ENCODE measurements around the gene NT5C1A. TPM values are rescaled to one million over a fixed set of nuclear protein-coding genes. Genes with fewer than 3 reads are reported as not detected.

NT5C1A gene
- total and polyA plus RNA-seq, 8 donors, result 0.07 to 4.5 (median 1.2) TPM

DNA sequence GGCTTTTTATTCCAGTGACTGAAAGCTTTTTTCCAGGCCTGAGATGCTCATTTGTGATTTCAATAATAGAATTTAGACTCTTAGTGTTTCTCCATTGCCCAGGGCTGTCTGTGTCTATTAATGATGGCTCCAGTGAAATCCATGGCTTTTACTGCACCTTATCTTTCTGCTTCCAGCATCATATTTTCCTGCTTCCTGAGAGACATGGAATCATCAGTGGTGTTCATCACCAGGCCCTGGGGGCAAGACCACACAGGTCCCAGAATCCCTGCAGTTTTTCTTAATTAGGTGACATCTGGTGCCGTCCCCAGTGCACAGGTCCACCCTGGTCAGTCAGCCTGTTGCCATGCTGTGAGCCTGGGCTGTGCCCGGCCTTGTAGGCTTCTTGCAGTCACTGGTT, 15.5 kb downstream of the NT5C1A start:
- no peaks in the 10 kb centered on the region for H3K36me3 ChIP-seq
- no peaks in the 10 kb centered on the region for H3K9me3 ChIP-seq
- H3K27ac ChIP-seq, result no peak overlapping the region
- H3K4me1 ChIP-seq, result peaks cover 0 to 5% (median 0%) of the 10 kb centered on the region in 3 donors
- no peak for DNase-seq
- no peak for FAIRE-seq
- TF ChIP-seq, protein P1, sequence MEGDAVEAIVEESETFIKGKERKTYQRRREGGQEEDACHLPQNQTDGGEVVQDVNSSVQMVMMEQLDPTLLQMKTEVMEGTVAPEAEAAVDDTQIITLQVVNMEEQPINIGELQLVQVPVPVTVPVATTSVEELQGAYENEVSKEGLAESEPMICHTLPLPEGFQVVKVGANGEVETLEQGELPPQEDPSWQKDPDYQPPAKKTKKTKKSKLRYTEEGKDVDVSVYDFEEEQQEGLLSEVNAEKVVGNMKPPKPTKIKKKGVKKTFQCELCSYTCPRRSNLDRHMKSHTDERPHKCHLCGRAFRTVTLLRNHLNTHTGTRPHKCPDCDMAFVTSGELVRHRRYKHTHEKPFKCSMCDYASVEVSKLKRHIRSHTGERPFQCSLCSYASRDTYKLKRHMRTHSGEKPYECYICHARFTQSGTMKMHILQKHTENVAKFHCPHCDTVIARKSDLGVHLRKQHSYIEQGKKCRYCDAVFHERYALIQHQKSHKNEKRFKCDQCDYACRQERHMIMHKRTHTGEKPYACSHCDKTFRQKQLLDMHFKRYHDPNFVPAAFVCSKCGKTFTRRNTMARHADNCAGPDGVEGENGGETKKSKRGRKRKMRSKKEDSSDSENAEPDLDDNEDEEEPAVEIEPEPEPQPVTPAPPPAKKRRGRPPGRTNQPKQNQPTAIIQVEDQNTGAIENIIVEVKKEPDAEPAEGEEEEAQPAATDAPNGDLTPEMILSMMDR (IDR thresholded peaks at IDR 0.05), result no peak
- no peaks in the 10 kb centered on the region for H3K27me3 ChIP-seq
- no peak overlapping the region for H3K4me3 ChIP-seq
- intact Hi-C loops (cut with DNase I), result loop anchor here in 1 of 3 donors (10.0 kb wide), 1 partner anchor 62 kb away; no protein-coding TSS in a partner anchor
- 74 to 86% methylated on average over 2 of the region's 2 CpGs for WGBS, 2 donors
- no peak for ATAC-seq

DNA sequence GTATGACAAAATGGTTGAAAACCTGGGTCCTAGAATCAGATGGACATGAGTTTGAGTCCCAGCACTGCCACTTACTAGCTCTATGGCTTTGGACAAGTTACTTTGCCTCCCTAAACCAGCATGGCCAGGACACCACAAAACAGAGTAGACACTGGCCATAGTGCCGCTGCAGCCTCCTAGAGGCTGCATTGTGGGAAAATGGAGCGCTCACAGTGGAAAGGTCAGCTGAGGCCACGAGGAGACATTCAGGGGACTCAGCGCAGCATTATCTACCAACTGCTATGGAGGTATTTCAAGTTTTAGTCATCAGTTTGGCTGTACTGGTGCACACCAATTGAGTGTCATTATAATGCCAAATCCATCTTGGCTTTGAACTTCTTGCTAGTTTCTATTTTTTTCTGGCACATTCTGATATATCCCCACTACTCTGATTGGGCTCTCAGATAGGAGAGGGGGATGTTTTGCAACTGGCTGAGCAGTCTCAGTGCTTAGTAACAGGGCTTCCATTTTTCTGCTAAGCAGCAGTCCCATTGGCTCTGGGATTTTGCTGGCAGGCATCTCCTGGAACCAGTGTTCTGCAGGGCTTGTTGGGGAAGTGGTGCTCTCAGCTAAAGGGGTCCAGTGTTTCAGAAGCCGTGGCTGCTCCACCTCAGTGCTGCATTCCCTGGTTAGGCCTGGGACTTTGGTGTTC, 16.2 kb downstream of the NT5C1A start:
- Histone ChIP-seq H3K4me1 (peaks cover 0 to 5% (median 0%) of the 10 kb centered on the region in 3 donors), H3K27me3 (no peaks in the 10 kb centered on the region), H3K36me3 (no peaks in the 10 kb centered on the region), H3K4me3 (no peak overlapping the region), H3K27ac (no peak overlapping the region), H3K9me3 (no peaks in the 10 kb centered on the region)
- DNase-seq (no peak), ATAC-seq (no peak), FAIRE-seq (no peak)
- intact Hi-C loops (cut with DNase I), result loop anchor here in 1 of 3 donors (10.0 kb wide), 1 partner anchor 61 kb away; no protein-coding TSS in a partner anchor
- 78 to 83% methylated on average over 5 of the region's 5 CpGs for WGBS, 2 donors
- TF ChIP-seq, protein P1 (IDR thresholded peaks at IDR 0.05), result no peak

DNA sequence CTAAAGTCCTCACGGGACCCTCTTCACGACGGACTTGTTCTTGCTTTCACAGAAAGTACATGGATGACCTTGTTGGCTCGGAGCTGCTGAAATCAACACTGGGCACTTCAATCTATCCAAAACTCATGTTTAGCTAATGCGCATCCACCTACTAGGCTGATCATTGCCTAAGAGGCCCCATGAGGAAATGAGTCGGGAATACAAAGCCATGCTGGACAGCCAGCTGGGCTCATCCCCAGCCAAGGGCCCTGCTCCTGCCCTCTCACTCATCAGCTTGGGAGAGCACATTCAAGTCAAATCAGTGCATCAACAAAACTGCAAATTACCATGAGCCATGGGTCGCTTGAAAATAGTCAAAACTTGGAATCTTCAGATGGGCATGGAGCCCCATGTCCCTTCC, 17.6 kb downstream of the NT5C1A start:
- TF ChIP-seq, protein P1 (IDR thresholded peaks at IDR 0.05), result no peak
- H3K27ac ChIP-seq, result no peak overlapping the region
- ATAC-seq (no peak), FAIRE-seq (no peak), DNase-seq (no peak)
- no peaks in the 10 kb centered on the region for H3K9me3 ChIP-seq
- no peaks in the 10 kb centered on the region for H3K27me3 ChIP-seq
- WGBS, 2 donors, result 71 to 72% methylated on average over 7 of the region's 7 CpGs
- H3K4me3 ChIP-seq, result no peak overlapping the region
- intact Hi-C loops (cut with DNase I), result loop anchor here in 2 of 3 donors (5.0 to 10.0 kb wide), 2 partner anchors 47 to 59 kb away; no protein-coding TSS in a partner anchor
- H3K36me3 ChIP-seq, result no peaks in the 10 kb centered on the region
- peaks cover 0 to 5% (median 0%) of the 10 kb centered on the region in 3 donors for H3K4me1 ChIP-seq

DNA sequence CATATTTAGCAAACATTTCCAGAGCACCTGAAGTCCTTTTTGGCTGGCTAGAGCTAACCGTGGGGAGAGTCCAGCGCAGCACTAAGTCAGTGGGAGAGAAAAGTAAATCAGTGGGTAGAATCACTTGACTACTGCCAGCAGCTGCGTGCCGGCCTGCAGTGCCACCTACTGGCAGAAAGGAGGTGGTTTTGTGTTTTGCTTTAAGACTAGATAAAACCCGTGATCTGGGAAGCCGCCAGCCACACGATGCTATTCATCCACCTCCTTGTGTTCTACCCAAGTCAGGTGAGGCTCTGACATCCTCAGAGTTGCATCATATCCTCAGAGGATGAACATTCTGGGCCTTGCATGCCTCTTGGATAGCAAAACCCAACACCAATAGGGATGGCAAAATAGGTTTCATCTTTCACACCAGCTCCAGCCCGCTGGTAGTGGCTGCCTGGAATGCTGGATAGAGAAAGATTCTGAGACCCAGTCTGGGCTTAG, 18.3 kb downstream of the NT5C1A start:
- H3K4me1 ChIP-seq, result peaks cover 0 to 7% (median 4%) of the 10 kb centered on the region in 3 donors
- intact Hi-C loops (cut with DNase I), result loop anchor here in 2 of 3 donors (5.0 to 10.0 kb wide), 2 partner anchors 46 to 59 kb away; no protein-coding TSS in a partner anchor
- no peak overlapping the region for H3K27ac ChIP-seq
- H3K9me3 ChIP-seq, result no peaks in the 10 kb centered on the region
- WGBS, 2 donors, result 2% methylated on average over 8 of the region's 8 CpGs
- no peaks in the 10 kb centered on the region for H3K27me3 ChIP-seq
- no peak for FAIRE-seq
- ATAC-seq, result peak; percentile 73 to 88 (median 86)
- TF ChIP-seq, protein P1 (IDR thresholded peaks at IDR 0.05), result peak; percentile 79 to 91 (median 85)
- H3K36me3 ChIP-seq, result no peaks in the 10 kb centered on the region
- H3K4me3 ChIP-seq, result no peak overlapping the region
- DNase-seq, result peak; percentile 65 to 85 (median 79)

DNA sequence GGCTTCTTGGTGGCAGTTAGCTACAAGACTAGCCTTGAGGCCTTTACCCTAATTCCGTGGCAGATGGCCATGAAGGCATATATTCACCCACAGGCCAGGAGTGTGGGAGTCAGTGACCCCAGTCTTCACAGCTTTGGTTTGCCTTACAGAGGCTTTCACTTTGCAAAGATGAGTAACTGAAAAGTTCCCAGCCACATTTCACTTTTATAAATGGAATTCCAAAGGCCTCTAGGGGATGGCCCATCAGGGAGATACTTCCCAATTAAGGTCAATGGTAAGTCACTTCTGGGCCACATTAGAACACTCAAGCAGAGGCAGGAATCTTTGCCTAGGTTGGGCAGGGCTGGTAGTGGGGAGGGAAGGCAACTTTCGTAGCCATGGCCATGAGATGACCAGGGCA, 19.4 kb downstream of the NT5C1A start:
- Histone ChIP-seq H3K36me3 (no peaks in the 10 kb centered on the region), H3K27ac (no peak overlapping the region), H3K4me1 (peaks cover under 1 to 14% (median 10%) of the 10 kb centered on the region in 3 donors), H3K27me3 (no peaks in the 10 kb centered on the region), H3K9me3 (no peaks in the 10 kb centered on the region), H3K4me3 (no peak overlapping the region)
- TF ChIP-seq, protein P1 (IDR thresholded peaks at IDR 0.05), result no peak
- DNase-seq, result no peak
- 84 to 90% methylated on average over 2 of the region's 2 CpGs for WGBS, 2 donors
- no peak for FAIRE-seq
- ATAC-seq, result no peak
- intact Hi-C loops (cut with DNase I), result loop anchor here in 2 of 3 donors (5.0 to 10.0 kb wide), 2 partner anchors 45 to 58 kb away; no protein-coding TSS in a partner anchor
